Liver (tissue), 9 donors: ENCODE measurements around the gene ARHGEF12. TPM values are rescaled to one million over a fixed set of nuclear protein-coding genes. Genes with fewer than 3 reads are reported as not detected.

Source experiments
- DNase-seq: peaks from one replicate; pipeline ENCODE4 v3.0.0-alpha.2; 2017; ENCODE audit warnings: low spot score
- H3K27ac ChIP-seq, 2 donors: one replicate each; pipeline ENCODE4 v1.7.0; 2013; ENCODE audit warnings: inconsistent platforms in 2 of 2, low read length in 2 of 2, control low read depth in 1 of 2, low read depth in 1 of 2, mild to moderate bottlenecking in 1 of 2
- H3K27me3 ChIP-seq, 4 donors: one replicate each; pipeline versions ENCODE4 v1.6.1 to v1.7.0; 2013; ENCODE audit warnings: low read length in 3 of 4, inconsistent platforms in 1 of 4, mild to moderate bottlenecking in 1 of 4, moderate library complexity in 1 of 4; ENCODE audit not compliant: control insufficient read depth in 4 of 4, insufficient read depth in 4 of 4
- H3K36me3 ChIP-seq, 4 donors: one replicate each; pipeline versions ENCODE4 v1.6.1 to v1.7.0; 2013; ENCODE audit warnings: low read length in 3 of 4, mild to moderate bottlenecking in 3 of 4, low read depth in 1 of 4, moderate library complexity in 1 of 4; ENCODE audit not compliant: control insufficient read depth in 4 of 4, insufficient read depth in 3 of 4
- H3K4me1 ChIP-seq, 4 donors: one replicate each; pipeline versions ENCODE4 v1.6.1 to v1.7.0; 2013; ENCODE audit warnings: low read length in 3 of 4, mild to moderate bottlenecking in 3 of 4, moderate library complexity in 1 of 4; ENCODE audit not compliant: control insufficient read depth in 4 of 4, insufficient read depth in 4 of 4
- H3K4me3 ChIP-seq, 3 donors: one replicate each; pipeline versions ENCODE4 v1.6.1 to v1.7.0; 2013; ENCODE audit warnings: low read length in 3 of 3, control low read depth in 1 of 3, low read depth in 1 of 3, mild to moderate bottlenecking in 1 of 3
- H3K9ac ChIP-seq, 2 donors: one replicate each; pipeline ENCODE4 v1.7.0; 2013; ENCODE audit warnings: low read length in 2 of 2, mild to moderate bottlenecking in 2 of 2, moderate library complexity in 2 of 2, control low read depth in 1 of 2, low read depth in 1 of 2
- H3K9me3 ChIP-seq, 4 donors: one replicate each; pipeline versions ENCODE4 v1.6.1 to v1.7.0; 2013; ENCODE audit warnings: low read length in 3 of 4; ENCODE audit not compliant: control insufficient read depth in 4 of 4
- EGR1 ChIP-seq, 2 donors: IDR thresholded peaks; 2 replicates each; pipeline ENCODE4 v1.6.1; 2016 to 2018; ENCODE audit warnings: antibody characterized with exemption in 2 of 2, low read depth in 2 of 2
- FOXA1 ChIP-seq: IDR thresholded peaks from 2 replicates; pipeline ENCODE4 v1.6.1; 2016; ENCODE audit warnings: antibody characterized with exemption
- FOXA2 ChIP-seq: IDR thresholded peaks from 2 replicates; pipeline ENCODE4 v1.6.1; 2016; ENCODE audit warnings: antibody characterized with exemption
- GABPA ChIP-seq, 2 donors: IDR thresholded peaks in 1 of 2; conservative IDR thresholded peaks in 1 of 2; 2 replicates each; pipeline ENCODE4 v1.6.1; 2016; ENCODE audit warnings: antibody characterized with exemption in 2 of 2, mild to moderate bottlenecking in 1 of 2, moderate library complexity in 1 of 2
- HNF4G ChIP-seq: IDR thresholded peaks from 2 replicates; pipeline ENCODE4 v1.6.1; 2016; ENCODE audit warnings: antibody characterized with exemption
- NR2F2 ChIP-seq: IDR thresholded peaks from 2 replicates; pipeline ENCODE4 v1.6.1; 2016; ENCODE audit warnings: antibody characterized with exemption
- RAD21 ChIP-seq, 2 donors: IDR thresholded peaks; 2 replicates each; pipeline ENCODE4 v1.6.1; 2016; ENCODE audit warnings: antibody characterized with exemption in 2 of 2, mild to moderate bottlenecking in 2 of 2
- RXRA ChIP-seq, 2 donors: IDR thresholded peaks; 2 replicates each; pipeline ENCODE4 v1.6.1; 2017 to 2018; ENCODE audit warnings: antibody characterized with exemption in 2 of 2, mild to moderate bottlenecking in 1 of 2
- SP1 ChIP-seq: IDR thresholded peaks from 2 replicates; pipeline ENCODE4 v1.6.1; 2018; ENCODE audit warnings: antibody characterized with exemption, mild to moderate bottlenecking
- YY1 ChIP-seq: IDR thresholded peaks from 2 replicates; pipeline ENCODE4 v1.6.1; 2016; ENCODE audit warnings: antibody characterized with exemption, mild to moderate bottlenecking
- WGBS: extraction: QIAGEN DNeasy Blood & Tissue Kit; methylation state at CpG from one replicate; pipeline ENCODE4 v1.1.7; 2013; 5-methylcytosine and 5-hydroxymethylcytosine counted together
- polyA plus RNA-seq, 2 donors: library from polyadenylated mRNA; stranded (reverse) in 1 of 2; unstranded in 1 of 2; fragments of 200-250 nt in 1 of 2; fragments of >200 nt in 1 of 2; fragmentation: Nextera tagmentation in 1 of 2; extraction: Ambion mirVana in 1 of 2; gene quantifications; one replicate each; pipeline versions ENCODE4 v1.2.1 to v1.2.3, GENCODE V29; 2013 to 2015
- total RNA-seq, 2 donors: library from RNA; depleted of rRNA; stranded (reverse); fragments of >200 nt; gene quantifications; one replicate each; pipeline ENCODE4 v1.2.3, GENCODE V29; 2014
- TF ChIP-seq, protein P1 (sequence below): fragments of 150-350 bp; IDR thresholded peaks from 2 replicates; pipeline ENCODE4 v1.5.1; 2017; ENCODE audit warnings: improper control_type of control experiment, low read depth, low read length; ENCODE audit not compliant: missing input control
- TF ChIP-seq, protein P2 (sequence below): IDR thresholded peaks from 2 replicates; pipeline ENCODE4 v1.6.1; 2016; ENCODE audit warnings: antibody characterized with exemption
- TF ChIP-seq, protein P3 (sequence below): IDR thresholded peaks from 2 replicates; pipeline ENCODE4 v1.6.1; 2016; ENCODE audit warnings: antibody characterized with exemption, mild to moderate bottlenecking
- TF ChIP-seq, protein P4 (sequence below): IDR thresholded peaks from 2 replicates; pipeline ENCODE4 v1.6.1; 2016; ENCODE audit warnings: antibody characterized with exemption
- donor health status: healthy.
- donor health status: healthy.
- donor health status: healthy.
- donor health status: healthy.
- donor health status: healthy.

The ARHGEF12 gene
- total and polyA plus RNA-seq, 4 donors = 28.0 to 169 (median 53.9) TPM

DNA sequence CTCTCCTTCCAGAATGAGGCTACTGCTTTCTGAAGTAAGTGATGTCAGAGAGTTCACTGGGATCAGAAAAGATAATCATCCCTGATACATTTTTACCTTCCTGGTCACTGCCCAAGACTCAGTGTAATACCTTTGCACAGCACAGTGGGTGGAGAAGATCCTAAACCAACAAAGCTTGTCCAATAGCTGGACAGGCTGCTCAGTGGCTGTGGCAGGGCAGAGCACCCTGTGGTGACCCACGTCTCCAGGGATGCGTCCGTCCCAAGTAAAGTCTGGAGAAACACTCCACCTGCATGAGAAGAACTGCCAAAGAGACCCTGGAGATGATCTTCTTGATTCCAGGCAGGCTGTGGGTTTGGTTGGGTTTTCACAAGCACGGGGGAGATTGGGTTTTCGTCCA is 42.1 kb upstream of the ARHGEF12 start:
- H3K36me3 ChIP-seq = no peaks in the 10 kb centered on the region
- no peak overlapping the region for H3K4me3 ChIP-seq
- H3K9me3 ChIP-seq = no peaks in the 10 kb centered on the region
- no peak overlapping the region for H3K9ac ChIP-seq
- TF ChIP-seq, protein P1, sequence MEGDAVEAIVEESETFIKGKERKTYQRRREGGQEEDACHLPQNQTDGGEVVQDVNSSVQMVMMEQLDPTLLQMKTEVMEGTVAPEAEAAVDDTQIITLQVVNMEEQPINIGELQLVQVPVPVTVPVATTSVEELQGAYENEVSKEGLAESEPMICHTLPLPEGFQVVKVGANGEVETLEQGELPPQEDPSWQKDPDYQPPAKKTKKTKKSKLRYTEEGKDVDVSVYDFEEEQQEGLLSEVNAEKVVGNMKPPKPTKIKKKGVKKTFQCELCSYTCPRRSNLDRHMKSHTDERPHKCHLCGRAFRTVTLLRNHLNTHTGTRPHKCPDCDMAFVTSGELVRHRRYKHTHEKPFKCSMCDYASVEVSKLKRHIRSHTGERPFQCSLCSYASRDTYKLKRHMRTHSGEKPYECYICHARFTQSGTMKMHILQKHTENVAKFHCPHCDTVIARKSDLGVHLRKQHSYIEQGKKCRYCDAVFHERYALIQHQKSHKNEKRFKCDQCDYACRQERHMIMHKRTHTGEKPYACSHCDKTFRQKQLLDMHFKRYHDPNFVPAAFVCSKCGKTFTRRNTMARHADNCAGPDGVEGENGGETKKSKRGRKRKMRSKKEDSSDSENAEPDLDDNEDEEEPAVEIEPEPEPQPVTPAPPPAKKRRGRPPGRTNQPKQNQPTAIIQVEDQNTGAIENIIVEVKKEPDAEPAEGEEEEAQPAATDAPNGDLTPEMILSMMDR = no peak
- TF ChIP-seq YY1 (no peak), GABPA (IDR thresholded peaks at IDR 0.05 in 1 of 2, conservative IDR thresholded peaks at IDR 0.05 in 1 of 2) (no peak), RXRA (IDR thresholded peaks at IDR 0.05) (no peak), EGR1 (IDR thresholded peaks at IDR 0.05; ENCODE audit: low read depth in 2 of 2) (no peak), SP1 (no peak), NR2F2 (no peak), RAD21 (IDR thresholded peaks at IDR 0.05) (no peak), FOXA2 (no peak), FOXA1 (no peak)
- TF ChIP-seq, protein P2, sequence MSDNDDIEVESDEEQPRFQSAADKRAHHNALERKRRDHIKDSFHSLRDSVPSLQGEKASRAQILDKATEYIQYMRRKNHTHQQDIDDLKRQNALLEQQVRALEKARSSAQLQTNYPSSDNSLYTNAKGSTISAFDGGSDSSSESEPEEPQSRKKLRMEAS = no peak
- TF ChIP-seq, protein P3, sequence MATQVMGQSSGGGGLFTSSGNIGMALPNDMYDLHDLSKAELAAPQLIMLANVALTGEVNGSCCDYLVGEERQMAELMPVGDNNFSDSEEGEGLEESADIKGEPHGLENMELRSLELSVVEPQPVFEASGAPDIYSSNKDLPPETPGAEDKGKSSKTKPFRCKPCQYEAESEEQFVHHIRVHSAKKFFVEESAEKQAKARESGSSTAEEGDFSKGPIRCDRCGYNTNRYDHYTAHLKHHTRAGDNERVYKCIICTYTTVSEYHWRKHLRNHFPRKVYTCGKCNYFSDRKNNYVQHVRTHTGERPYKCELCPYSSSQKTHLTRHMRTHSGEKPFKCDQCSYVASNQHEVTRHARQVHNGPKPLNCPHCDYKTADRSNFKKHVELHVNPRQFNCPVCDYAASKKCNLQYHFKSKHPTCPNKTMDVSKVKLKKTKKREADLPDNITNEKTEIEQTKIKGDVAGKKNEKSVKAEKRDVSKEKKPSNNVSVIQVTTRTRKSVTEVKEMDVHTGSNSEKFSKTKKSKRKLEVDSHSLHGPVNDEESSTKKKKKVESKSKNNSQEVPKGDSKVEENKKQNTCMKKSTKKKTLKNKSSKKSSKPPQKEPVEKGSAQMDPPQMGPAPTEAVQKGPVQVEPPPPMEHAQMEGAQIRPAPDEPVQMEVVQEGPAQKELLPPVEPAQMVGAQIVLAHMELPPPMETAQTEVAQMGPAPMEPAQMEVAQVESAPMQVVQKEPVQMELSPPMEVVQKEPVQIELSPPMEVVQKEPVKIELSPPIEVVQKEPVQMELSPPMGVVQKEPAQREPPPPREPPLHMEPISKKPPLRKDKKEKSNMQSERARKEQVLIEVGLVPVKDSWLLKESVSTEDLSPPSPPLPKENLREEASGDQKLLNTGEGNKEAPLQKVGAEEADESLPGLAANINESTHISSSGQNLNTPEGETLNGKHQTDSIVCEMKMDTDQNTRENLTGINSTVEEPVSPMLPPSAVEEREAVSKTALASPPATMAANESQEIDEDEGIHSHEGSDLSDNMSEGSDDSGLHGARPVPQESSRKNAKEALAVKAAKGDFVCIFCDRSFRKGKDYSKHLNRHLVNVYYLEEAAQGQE = no peak
- H3K4me1 ChIP-seq = no peaks in the 10 kb centered on the region
- H3K27me3 ChIP-seq = no peaks in the 10 kb centered on the region
- H3K27ac ChIP-seq = no peak overlapping the region
- no peak for DNase-seq
- 71% methylated on average over 5 of the region's 5 CpGs for WGBS

DNA sequence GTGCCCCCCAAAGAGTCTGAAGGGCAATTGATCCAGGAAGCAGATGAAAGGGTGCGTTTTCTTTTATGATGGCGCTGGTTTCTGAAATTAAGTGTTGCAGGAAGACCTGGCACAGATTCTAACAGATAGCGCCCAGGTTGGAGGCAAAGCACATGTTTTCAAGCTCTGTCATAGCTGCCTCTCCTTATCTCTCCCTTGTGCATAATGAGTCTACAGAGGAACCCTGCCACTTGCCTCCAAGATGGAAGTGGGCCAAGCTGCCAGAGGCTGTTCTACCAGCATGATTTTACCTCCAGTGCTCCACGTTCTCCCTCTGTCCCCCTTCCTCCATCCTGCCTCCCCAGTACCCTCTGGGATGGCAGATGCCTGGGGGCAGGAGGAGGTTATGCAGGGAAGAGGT is 41.1 kb upstream of the ARHGEF12 start:
- Histone ChIP-seq H3K36me3 (no peaks in the 10 kb centered on the region), H3K4me1 (no peaks in the 10 kb centered on the region), H3K27me3 (no peaks in the 10 kb centered on the region), H3K4me3 (no peak overlapping the region), H3K27ac (no peak overlapping the region), H3K9ac (no peak overlapping the region), H3K9me3 (no peaks in the 10 kb centered on the region)
- TF ChIP-seq, protein P2 = no peak
- no peak for TF ChIP-seq HNF4G
- TF ChIP-seq FOXA2 = no peak
- TF ChIP-seq, protein P1 = no peak
- TF ChIP-seq, protein P4, sequence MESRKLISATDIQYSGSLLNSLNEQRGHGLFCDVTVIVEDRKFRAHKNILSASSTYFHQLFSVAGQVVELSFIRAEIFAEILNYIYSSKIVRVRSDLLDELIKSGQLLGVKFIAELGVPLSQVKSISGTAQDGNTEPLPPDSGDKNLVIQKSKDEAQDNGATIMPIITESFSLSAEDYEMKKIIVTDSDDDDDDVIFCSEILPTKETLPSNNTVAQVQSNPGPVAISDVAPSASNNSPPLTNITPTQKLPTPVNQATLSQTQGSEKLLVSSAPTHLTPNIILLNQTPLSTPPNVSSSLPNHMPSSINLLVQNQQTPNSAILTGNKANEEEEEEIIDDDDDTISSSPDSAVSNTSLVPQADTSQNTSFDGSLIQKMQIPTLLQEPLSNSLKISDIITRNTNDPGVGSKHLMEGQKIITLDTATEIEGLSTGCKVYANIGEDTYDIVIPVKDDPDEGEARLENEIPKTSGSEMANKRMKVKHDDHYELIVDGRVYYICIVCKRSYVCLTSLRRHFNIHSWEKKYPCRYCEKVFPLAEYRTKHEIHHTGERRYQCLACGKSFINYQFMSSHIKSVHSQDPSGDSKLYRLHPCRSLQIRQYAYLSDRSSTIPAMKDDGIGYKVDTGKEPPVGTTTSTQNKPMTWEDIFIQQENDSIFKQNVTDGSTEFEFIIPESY = no peak
- WGBS = 70% methylated on average over 4 of the region's 4 CpGs
- no peak for DNase-seq
